ENCODE results near the gene GRK5. TPM values are rescaled to one million over a fixed set of nuclear protein-coding genes. Genes with fewer than 3 reads are reported as not detected.

GRK5 gene
- total RNA-seq, 1 experiment from 2014 or later = 4.8 TPM

DNA sequence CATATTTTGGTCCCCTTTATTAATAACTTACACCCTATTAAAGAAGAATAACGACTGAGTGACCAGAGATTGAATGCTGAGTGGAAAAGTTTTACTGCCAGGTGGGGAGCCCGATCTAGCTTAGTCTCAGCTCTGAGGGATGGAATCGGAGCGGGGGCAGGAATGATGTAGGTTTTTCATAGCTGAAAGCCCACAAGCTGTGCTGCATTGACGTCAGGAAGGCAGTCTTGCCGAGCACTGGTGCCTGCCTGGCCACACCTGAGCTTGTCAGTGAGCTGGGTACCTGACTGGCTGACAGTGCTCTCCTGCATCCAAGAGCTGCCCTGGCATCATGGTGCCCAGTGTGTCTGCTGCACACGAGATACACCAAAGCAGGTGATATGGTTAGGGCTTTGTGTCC, 34.8 kb downstream of the GRK5 start:
- intact Hi-C loops (cut with micrococcal nuclease; ENCODE audit: unreplicated experiment) = no loop called here
- H3K9me3 ChIP-seq (ENCODE audit: insufficient read depth, low read depth) = no peaks in the 10 kb centered on the region
- H3K9me2 ChIP-seq (ENCODE audit: insufficient read depth) = no peaks in the 10 kb centered on the region
- no peak overlapping the region for H3K27ac ChIP-seq
- no peaks in the 10 kb centered on the region for H3K79me2 ChIP-seq (ENCODE audit: low read depth)
- no peaks in the 10 kb centered on the region for H3K27me3 ChIP-seq (ENCODE audit: insufficient read depth, low read depth)
- no peak overlapping the region for H3K4me2 ChIP-seq
- DNase-seq = no peak
- no peak overlapping the region for H2AFZ ChIP-seq
- H3K4me1 ChIP-seq (replicated peaks; ENCODE audit: insufficient read depth) = no peaks in the 10 kb centered on the region
- TF ChIP-seq, protein P1, sequence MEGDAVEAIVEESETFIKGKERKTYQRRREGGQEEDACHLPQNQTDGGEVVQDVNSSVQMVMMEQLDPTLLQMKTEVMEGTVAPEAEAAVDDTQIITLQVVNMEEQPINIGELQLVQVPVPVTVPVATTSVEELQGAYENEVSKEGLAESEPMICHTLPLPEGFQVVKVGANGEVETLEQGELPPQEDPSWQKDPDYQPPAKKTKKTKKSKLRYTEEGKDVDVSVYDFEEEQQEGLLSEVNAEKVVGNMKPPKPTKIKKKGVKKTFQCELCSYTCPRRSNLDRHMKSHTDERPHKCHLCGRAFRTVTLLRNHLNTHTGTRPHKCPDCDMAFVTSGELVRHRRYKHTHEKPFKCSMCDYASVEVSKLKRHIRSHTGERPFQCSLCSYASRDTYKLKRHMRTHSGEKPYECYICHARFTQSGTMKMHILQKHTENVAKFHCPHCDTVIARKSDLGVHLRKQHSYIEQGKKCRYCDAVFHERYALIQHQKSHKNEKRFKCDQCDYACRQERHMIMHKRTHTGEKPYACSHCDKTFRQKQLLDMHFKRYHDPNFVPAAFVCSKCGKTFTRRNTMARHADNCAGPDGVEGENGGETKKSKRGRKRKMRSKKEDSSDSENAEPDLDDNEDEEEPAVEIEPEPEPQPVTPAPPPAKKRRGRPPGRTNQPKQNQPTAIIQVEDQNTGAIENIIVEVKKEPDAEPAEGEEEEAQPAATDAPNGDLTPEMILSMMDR (conservative IDR thresholded peaks at IDR 0.05) = no peak
- no peak for TF ChIP-seq EZH2 (IDR thresholded peaks at IDR 0.05; ENCODE audit: low read depth)
- ChIA-PET CTCF (no interaction called here), POLR2A (ENCODE audit: unreplicated experiment) (interaction anchor here (0.6 kb wide), 1 partner anchor 74 kb away, joined by 4 read pairs; no protein-coding TSS in a partner anchor)
- H3K36me3 ChIP-seq (ENCODE audit: low read depth) = no peaks in the 10 kb centered on the region
- H3F3A ChIP-seq (ENCODE audit: insufficient read depth, low read depth) = no peaks in the 10 kb centered on the region
- BruUV-seq (replicated peaks) = no TSS peak
- no peaks in the 10 kb centered on the region for H4K20me1 ChIP-seq (ENCODE audit: insufficient read depth)
- no peak overlapping the region for H3K4me3 ChIP-seq

DNA sequence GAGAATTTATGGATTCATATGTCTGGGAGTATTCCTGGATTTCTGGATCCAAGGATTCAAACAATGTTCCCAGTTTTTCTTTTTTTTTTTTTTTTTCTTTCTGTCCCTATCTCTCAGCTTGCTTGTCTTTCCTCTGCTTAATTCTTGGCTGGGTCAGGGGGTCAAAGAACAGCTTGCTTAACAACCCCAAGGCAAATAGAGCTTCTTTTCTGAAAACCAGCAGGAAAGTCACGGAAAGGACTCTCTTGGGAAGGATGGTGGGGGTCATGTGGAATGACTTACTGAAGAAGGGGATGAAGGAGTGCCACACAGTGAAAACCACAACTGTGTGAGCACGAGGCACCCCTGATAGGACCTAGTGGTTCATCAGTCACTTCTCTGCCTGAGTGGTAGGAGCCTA, 36.1 kb downstream of the GRK5 start:
- Histone ChIP-seq H3K36me3 (ENCODE audit: low read depth) (no peaks in the 10 kb centered on the region), H3K4me3 (no peak overlapping the region), H3K9me3 (ENCODE audit: insufficient read depth, low read depth) (no peaks in the 10 kb centered on the region), H3K27ac (no peak overlapping the region), H3K79me2 (ENCODE audit: low read depth) (no peaks in the 10 kb centered on the region), H4K20me1 (ENCODE audit: insufficient read depth) (no peaks in the 10 kb centered on the region), H3F3A (ENCODE audit: insufficient read depth, low read depth) (no peaks in the 10 kb centered on the region), H2AFZ (no peak overlapping the region), H3K9me2 (ENCODE audit: insufficient read depth) (no peaks in the 10 kb centered on the region), H3K27me3 (ENCODE audit: insufficient read depth, low read depth) (no peaks in the 10 kb centered on the region), H3K4me2 (no peak overlapping the region), H3K4me1 (replicated peaks; ENCODE audit: insufficient read depth) (no peaks in the 10 kb centered on the region)
- ChIA-PET CTCF (no interaction called here), POLR2A (ENCODE audit: unreplicated experiment) (no interaction called here)
- intact Hi-C loops (cut with micrococcal nuclease; ENCODE audit: unreplicated experiment) = no loop called here
- TF ChIP-seq EZH2 (IDR thresholded peaks at IDR 0.05; ENCODE audit: low read depth) = no peak
- TF ChIP-seq, protein P1 (conservative IDR thresholded peaks at IDR 0.05) = no peak
- DNase-seq = no peak
- BruUV-seq (replicated peaks) = no TSS peak

DNA sequence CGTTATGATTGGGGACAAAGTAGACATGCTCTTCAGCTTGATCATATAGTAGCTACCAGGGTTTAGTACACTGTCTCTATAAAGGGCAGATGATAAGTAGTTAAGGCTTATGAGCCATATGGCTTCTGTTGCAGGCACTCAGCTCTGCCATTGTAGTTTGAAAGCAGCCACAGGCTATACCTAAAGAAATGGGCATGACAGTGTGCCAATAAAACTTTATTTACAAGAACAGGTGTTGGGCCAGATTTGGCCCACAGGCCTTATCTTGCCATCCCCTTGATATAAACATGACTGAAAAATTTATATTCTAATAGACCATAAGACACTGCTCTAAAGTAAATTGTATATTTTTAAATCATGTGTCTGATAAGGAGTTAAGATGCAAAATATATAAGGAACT, 36.6 kb downstream of the GRK5 start:
- Histone ChIP-seq H3K36me3 (ENCODE audit: low read depth) (no peaks in the 10 kb centered on the region), H3K27me3 (ENCODE audit: insufficient read depth, low read depth) (no peaks in the 10 kb centered on the region), H3K4me1 (replicated peaks; ENCODE audit: insufficient read depth) (no peaks in the 10 kb centered on the region), H3K9me3 (ENCODE audit: insufficient read depth, low read depth) (no peaks in the 10 kb centered on the region), H3K4me3 (no peak overlapping the region), H2AFZ (no peak overlapping the region), H3K79me2 (ENCODE audit: low read depth) (no peaks in the 10 kb centered on the region), H3F3A (ENCODE audit: insufficient read depth, low read depth) (no peaks in the 10 kb centered on the region), H3K4me2 (no peak overlapping the region), H3K27ac (no peak overlapping the region), H3K9me2 (ENCODE audit: insufficient read depth) (no peaks in the 10 kb centered on the region), H4K20me1 (ENCODE audit: insufficient read depth) (no peaks in the 10 kb centered on the region)
- no TSS peak for BruUV-seq (replicated peaks)
- TF ChIP-seq, protein P1 (conservative IDR thresholded peaks at IDR 0.05) = no peak
- TF ChIP-seq EZH2 (IDR thresholded peaks at IDR 0.05; ENCODE audit: low read depth) = no peak
- DNase-seq = no peak
- ChIA-PET CTCF (no interaction called here), POLR2A (ENCODE audit: unreplicated experiment) (no interaction called here)
- intact Hi-C loops (cut with micrococcal nuclease; ENCODE audit: unreplicated experiment) = no loop called here

Data from PC-9 (cell line).